MM.1S (cell line): ENCODE measurements around the gene GINS2.

Experiments
- DNase-seq: peaks from one replicate; pipeline ENCODE4 v3.0.0-alpha.2; 2015
- H2AFZ ChIP-seq: fragments of 300-600 bp; sonication (generic); 2 replicates; pipeline ENCODE4 v1.6.0; 2016; ENCODE audit warnings: antibody characterized with exemption, low read length
- H3F3A ChIP-seq: fragments of 300-600 bp; sonication (generic); 2 replicates; pipeline ENCODE4 v1.6.1; 2016; ENCODE audit warnings: mild to moderate bottlenecking, antibody characterized with exemption, low read length, moderate library complexity, mixed read lengths; ENCODE audit not compliant: insufficient read depth
- H3K27ac ChIP-seq: fragments of 300-600 bp; sonication (generic); 2 replicates; pipeline ENCODE4 v1.5.1; 2016; ENCODE audit warnings: mild to moderate bottlenecking, low read length
- H3K27me3 ChIP-seq: fragments of 300-600 bp; sonication (generic); replicated peaks from 2 replicates; pipeline ENCODE4 v1.6.0; 2016; ENCODE audit warnings: low read length; ENCODE audit not compliant: insufficient read depth
- H3K36me3 ChIP-seq: fragments of 300-600 bp; sonication (generic); replicated peaks from 2 replicates; pipeline ENCODE4 v1.6.1; 2016; ENCODE audit warnings: mild to moderate bottlenecking, low read length, mixed read lengths; ENCODE audit not compliant: insufficient read depth
- H3K4me1 ChIP-seq: fragments of 300-600 bp; sonication (generic); 2 replicates; pipeline ENCODE4 v1.6.1; 2016; ENCODE audit warnings: low read length, mixed read lengths
- H3K4me2 ChIP-seq: fragments of 300-600 bp; sonication (generic); 2 replicates; pipeline ENCODE4 v1.6.0; 2016; ENCODE audit warnings: low read depth, low read length
- H3K4me3 ChIP-seq: fragments of 300-600 bp; sonication (generic); 2 replicates; pipeline ENCODE4 v1.5.1; 2016; ENCODE audit warnings: low read length, mixed read lengths
- H3K79me2 ChIP-seq: fragments of 300-600 bp; sonication (generic); 2 replicates; pipeline ENCODE4 v1.6.1; 2016; ENCODE audit warnings: mixed run types, low read length, mixed read lengths
- H3K9ac ChIP-seq: fragments of 300-600 bp; sonication (generic); 2 replicates; pipeline ENCODE4 v1.6.1; 2016; ENCODE audit warnings: low read length, mixed read lengths
- H3K9me2 ChIP-seq: fragments of 300-600 bp; sonication (generic); replicated peaks from 2 replicates; pipeline ENCODE4 v1.6.1; 2016; ENCODE audit warnings: mild to moderate bottlenecking, low read length, mixed read lengths; ENCODE audit not compliant: insufficient read depth
- H3K9me3 ChIP-seq: fragments of 300-600 bp; sonication (generic); replicated peaks from 2 replicates; pipeline ENCODE4 v1.6.1; 2016; ENCODE audit warnings: mild to moderate bottlenecking, low read length, mixed read lengths; ENCODE audit not compliant: insufficient read depth
- H4K20me1 ChIP-seq: fragments of 300-600 bp; sonication (generic); 2 replicates; pipeline ENCODE4 v1.6.1; 2016; ENCODE audit warnings: mild to moderate bottlenecking, low read length, moderate library complexity, mixed read lengths; ENCODE audit not compliant: insufficient read depth
- EZH2 ChIP-seq: fragments of 300-600 bp; sonication (generic); optimal IDR thresholded peaks from 2 replicates; pipeline ENCODE3; 2017; ENCODE audit warnings: low read depth, mild to moderate bottlenecking, antibody characterized with exemption, low read length, mixed read lengths
- EZH2phosphoT487 ChIP-seq: fragments of 300-600 bp; sonication (generic); IDR thresholded peaks from 2 replicates; pipeline ENCODE4 v1.6.1; 2018; ENCODE audit warnings: antibody characterized with exemption, low read length
- TF ChIP-seq, protein P1 (sequence below): fragments of 300-600 bp; sonication (generic); IDR thresholded peaks from 2 replicates; pipeline ENCODE4 v1.5.1; 2016; ENCODE audit warnings: antibody characterized with exemption, low read length, mixed read lengths

GINS2 gene

GRCh38 chr16:85687651-85688471 lies 893 bp downstream of the GINS2 start:
- no peak for DNase-seq

DNA sequence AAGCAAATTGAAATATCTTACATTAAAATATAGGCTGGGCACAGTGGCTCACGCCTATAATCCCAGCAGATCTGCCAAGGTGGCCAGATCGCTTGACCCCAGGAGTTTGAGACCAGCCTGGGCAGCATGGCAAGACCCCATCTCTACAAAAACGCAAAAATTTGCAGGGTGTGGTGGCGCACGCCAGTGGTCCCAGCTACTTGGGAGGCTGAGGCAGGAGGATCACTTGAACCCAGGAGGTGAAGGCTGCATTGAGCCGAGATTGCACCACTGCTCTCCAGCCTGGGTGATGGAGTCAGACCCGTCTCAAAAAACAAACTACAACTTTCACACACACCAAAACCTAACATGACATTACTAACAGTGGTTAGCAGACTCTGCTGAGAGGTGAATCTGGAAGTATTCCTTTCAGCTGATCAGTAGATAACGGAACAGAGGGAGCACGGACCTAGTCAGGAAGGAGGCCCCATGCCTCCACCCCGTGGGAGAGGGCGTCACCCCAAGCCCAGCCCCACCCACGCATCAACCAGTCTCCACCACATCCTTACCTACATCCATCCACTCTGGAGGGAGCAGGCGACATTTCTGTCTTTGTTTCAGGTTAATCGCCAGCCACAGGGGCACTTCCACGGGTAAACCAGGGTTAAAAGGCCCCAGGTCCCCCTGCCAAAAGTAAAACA lies 1.7 kb downstream of the GINS2 start:
- Histone ChIP-seq H3K4me2 (peak overlapping the region; percentile 49; the same call in 1 of the 2 replicates), H2AFZ (no peak overlapping the region), H3K4me3 (no peak overlapping the region; the same call in 1 of the 2 replicates), H3K9me2 (no peaks in the 10 kb centered on the region), H3K27me3 (no peaks in the 10 kb centered on the region), H3K27ac (no peak overlapping the region), H3K36me3 (no peaks in the 10 kb centered on the region; the same call in 1 of the 2 replicates), H3F3A (no peaks in the 10 kb centered on the region), H3K9me3 (no peaks in the 10 kb centered on the region), H3K4me1 (no peaks in the 10 kb centered on the region), H4K20me1 (no peaks in the 10 kb centered on the region), H3K9ac (no peak overlapping the region), H3K79me2 (peaks cover 28% of the 10 kb centered on the region)
- TF ChIP-seq EZH2phosphoT487 (no peak), EZH2 (no peak)
- TF ChIP-seq, protein P1, sequence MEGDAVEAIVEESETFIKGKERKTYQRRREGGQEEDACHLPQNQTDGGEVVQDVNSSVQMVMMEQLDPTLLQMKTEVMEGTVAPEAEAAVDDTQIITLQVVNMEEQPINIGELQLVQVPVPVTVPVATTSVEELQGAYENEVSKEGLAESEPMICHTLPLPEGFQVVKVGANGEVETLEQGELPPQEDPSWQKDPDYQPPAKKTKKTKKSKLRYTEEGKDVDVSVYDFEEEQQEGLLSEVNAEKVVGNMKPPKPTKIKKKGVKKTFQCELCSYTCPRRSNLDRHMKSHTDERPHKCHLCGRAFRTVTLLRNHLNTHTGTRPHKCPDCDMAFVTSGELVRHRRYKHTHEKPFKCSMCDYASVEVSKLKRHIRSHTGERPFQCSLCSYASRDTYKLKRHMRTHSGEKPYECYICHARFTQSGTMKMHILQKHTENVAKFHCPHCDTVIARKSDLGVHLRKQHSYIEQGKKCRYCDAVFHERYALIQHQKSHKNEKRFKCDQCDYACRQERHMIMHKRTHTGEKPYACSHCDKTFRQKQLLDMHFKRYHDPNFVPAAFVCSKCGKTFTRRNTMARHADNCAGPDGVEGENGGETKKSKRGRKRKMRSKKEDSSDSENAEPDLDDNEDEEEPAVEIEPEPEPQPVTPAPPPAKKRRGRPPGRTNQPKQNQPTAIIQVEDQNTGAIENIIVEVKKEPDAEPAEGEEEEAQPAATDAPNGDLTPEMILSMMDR: no peak
- no peak for DNase-seq

More at GRCh38 chr16:85687651-85688471, 893 bp downstream of the GINS2 start:
- Histone ChIP-seq H3F3A (no peaks in the 10 kb centered on the region), H3K9me3 (no peaks in the 10 kb centered on the region), H3K9ac (peak overlapping the region; percentile 71; the same call in 1 of the 2 replicates), H4K20me1 (no peaks in the 10 kb centered on the region), H3K4me1 (no peaks in the 10 kb centered on the region), H3K4me3 (peak overlapping the region; percentile 76), H2AFZ (no peak overlapping the region), H3K4me2 (peak overlapping the region; percentile 49; the same call in 1 of the 2 replicates), H3K27me3 (no peaks in the 10 kb centered on the region), H3K36me3 (no peaks in the 10 kb centered on the region; the same call in 1 of the 2 replicates), H3K79me2 (peaks cover 27% of the 10 kb centered on the region), H3K9me2 (no peaks in the 10 kb centered on the region), H3K27ac (no peak overlapping the region)
- TF ChIP-seq EZH2 (no peak), EZH2phosphoT487 (no peak)
- TF ChIP-seq, protein P1: no peak

DNA sequence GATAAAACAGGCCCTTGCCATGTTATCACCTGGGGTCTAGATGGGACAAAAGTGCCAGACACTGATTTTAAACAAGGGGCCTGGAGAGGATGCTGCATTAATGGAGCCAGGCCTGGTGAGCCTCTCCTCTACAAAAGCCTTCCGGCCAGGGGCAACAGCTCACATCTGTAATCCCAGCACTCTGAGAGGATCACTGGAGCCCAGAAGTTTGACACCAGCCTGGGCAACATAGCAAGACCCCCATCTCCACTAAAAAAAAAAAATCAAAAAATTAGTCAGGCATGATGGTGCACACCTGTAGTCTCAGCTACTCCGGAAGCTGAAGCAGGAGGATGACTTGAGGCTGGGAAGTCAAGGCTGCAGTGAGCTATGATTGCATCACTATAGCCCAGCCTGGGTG lies 3.5 kb downstream of the GINS2 start:
- Histone ChIP-seq H3F3A (no peaks in the 10 kb centered on the region), H3K9me2 (no peaks in the 10 kb centered on the region), H4K20me1 (no peaks in the 10 kb centered on the region), H3K4me3 (no peak overlapping the region), H3K79me2 (peaks cover 28% of the 10 kb centered on the region), H2AFZ (no peak overlapping the region), H3K27ac (no peak overlapping the region), H3K9me3 (no peaks in the 10 kb centered on the region), H3K36me3 (no peaks in the 10 kb centered on the region; the same call in 1 of the 2 replicates), H3K9ac (no peak overlapping the region), H3K4me2 (no peak overlapping the region), H3K4me1 (no peaks in the 10 kb centered on the region), H3K27me3 (no peaks in the 10 kb centered on the region)
- TF ChIP-seq, protein P1: no peak
- no peak for TF ChIP-seq EZH2
- no peak for TF ChIP-seq EZH2phosphoT487
- DNase-seq: no peak
